IMR-90 (cell line): Measurements from ENCODE around the gene LMX1A. TPM values are rescaled to one million over a fixed set of nuclear protein-coding genes. Genes with fewer than 3 reads are reported as not detected.

Experiments
- ATAC-seq: fragments of 200-7000 bp; cut with Tn5 transposase; 2 replicates; pipeline ENCODE4 v1.9.1; 2020; ENCODE audit warnings: low read depth, mild to moderate bottlenecking, moderate library complexity
- BruUV-seq: library from RNA; stranded (reverse); fragments of 400-500 nt; replicated peaks from 2 replicates; lab custom pipeline; 2021; lab: Mats Ljungman, UMichigan
- CTCF ChIA-PET: fragments of 300-600 bp; formaldehyde crosslinking; extraction: SDS; loops from one replicate; lab custom pipeline; 2021; ENCODE audit warnings: antibody characterized with exemption; lab: Yijun Ruan, JAX
- POLR2A ChIA-PET: fragments of 300-600 bp; sonication (Branson Sonifier 250); formaldehyde crosslinking; loops from one replicate; lab custom pipeline; 2022; ENCODE audit warnings: antibody characterized with exemption; ENCODE audit not compliant: unreplicated experiment; lab: Charles Lee
- DNase-seq: peaks from one replicate; pipeline ENCODE4 v3.0.0; 2013
- H2AFZ ChIP-seq: replicated peaks from 2 replicates; pipeline ENCODE3; 2013; ENCODE audit warnings: low read length, mild to moderate bottlenecking; ENCODE audit not compliant: poor library complexity
- H2AK5ac ChIP-seq: 2 replicates; pipeline ENCODE4 v1.6.1; 2013; ENCODE audit warnings: low read depth, low read length, inconsistent platforms
- H2AK9ac ChIP-seq: replicated peaks from 2 replicates; pipeline ENCODE3; 2013; ENCODE audit warnings: mild to moderate bottlenecking, low read depth, low read length, moderate library complexity; ENCODE audit not compliant: poor library complexity
- H2BK120ac ChIP-seq: 2 replicates; pipeline ENCODE4 v1.6.1; 2013; ENCODE audit warnings: low read depth, low read length, inconsistent platforms
- H2BK15ac ChIP-seq: 3 replicates; pipeline ENCODE4 v1.6.1; 2013; ENCODE audit warnings: low read depth, low read length, inconsistent platforms
- H2BK20ac ChIP-seq: 2 replicates; pipeline ENCODE4 v1.6.1; 2013; ENCODE audit warnings: low read depth, mild to moderate bottlenecking, inconsistent platforms, low read length, moderate library complexity
- H2BK5ac ChIP-seq: 2 replicates; pipeline ENCODE4 v1.6.1; 2013; ENCODE audit warnings: mild to moderate bottlenecking, low read depth, low read length, inconsistent platforms; ENCODE audit not compliant: poor library complexity, severe bottlenecking
- H3K14ac ChIP-seq: replicated peaks from 2 replicates; pipeline ENCODE4 v1.6.1; 2013; ENCODE audit warnings: low read depth, low read length, inconsistent platforms
- H3K18ac ChIP-seq: 2 replicates; pipeline ENCODE4 v1.6.1; 2013; ENCODE audit warnings: low read depth, low read length, control low read depth
- H3K23ac ChIP-seq: 2 replicates; pipeline ENCODE4 v1.6.1; 2013; ENCODE audit warnings: low read depth, low read length, inconsistent platforms
- H3K27ac ChIP-seq: 2 replicates; pipeline ENCODE4 v1.5.1; 2013; ENCODE audit warnings: mild to moderate bottlenecking, control low read depth, low read length; ENCODE audit not compliant: insufficient read depth
- H3K27me3 ChIP-seq: 2 replicates; pipeline ENCODE4 v1.6.1; 2013; ENCODE audit warnings: low read length; ENCODE audit not compliant: control insufficient read depth, insufficient read depth
- H3K36me3 ChIP-seq: 2 replicates; pipeline ENCODE4 v1.6.1; 2013; ENCODE audit warnings: low read length, mixed read lengths; ENCODE audit not compliant: control insufficient read depth, insufficient read depth
- H3K4ac ChIP-seq: 2 replicates; pipeline ENCODE4 v1.6.1; 2013; ENCODE audit warnings: low read depth, low read length, inconsistent platforms
- H3K4me1 ChIP-seq: 2 replicates; pipeline ENCODE4 v1.6.1; 2013; ENCODE audit warnings: low read length, mixed read lengths; ENCODE audit not compliant: control insufficient read depth, insufficient read depth
- H3K4me2 ChIP-seq: 2 replicates; pipeline ENCODE4 v1.6.1; 2013; ENCODE audit warnings: low read depth, mild to moderate bottlenecking, control low read depth, low read length, moderate library complexity
- H3K4me3 ChIP-seq: 2 replicates; pipeline ENCODE4 v1.5.1; 2013; ENCODE audit warnings: low read depth, mild to moderate bottlenecking, control low read depth, low read length, moderate library complexity; ENCODE audit not compliant: insufficient read depth
- H3K56ac ChIP-seq: 2 replicates; pipeline ENCODE4 v1.6.1; 2013; ENCODE audit warnings: low read length, inconsistent platforms; ENCODE audit not compliant: insufficient read depth; ENCODE audit errors: extremely low read depth
- H3K79me1 ChIP-seq, 2 experiments: 2 replicates each; pipeline ENCODE4 v1.6.1; 2013; ENCODE audit warnings: low read length in 2 of 2, inconsistent platforms in 1 of 2, low read depth in 1 of 2
- H3K9ac ChIP-seq: 2 replicates; pipeline ENCODE4 v1.6.1; 2013; ENCODE audit warnings: low read depth, low read length, control low read depth
- H3K9me1 ChIP-seq: 2 replicates; pipeline ENCODE4 v1.6.1; 2013; ENCODE audit warnings: low read length, inconsistent platforms; ENCODE audit not compliant: insufficient read depth
- H3K9me3 ChIP-seq: 2 replicates; pipeline ENCODE4 v1.6.1; 2013; ENCODE audit warnings: low read length; ENCODE audit not compliant: control insufficient read depth, insufficient read depth
- H4K20me1 ChIP-seq: 2 replicates; pipeline ENCODE4 v1.6.1; 2013; ENCODE audit warnings: low read length, inconsistent platforms; ENCODE audit not compliant: insufficient read depth
- H4K5ac ChIP-seq: 2 replicates; pipeline ENCODE4 v1.6.1; 2013; ENCODE audit warnings: mild to moderate bottlenecking, low read depth, low read length, control low read depth
- H4K8ac ChIP-seq, 2 experiments: 2 replicates each; pipeline ENCODE4 v1.6.1; 2013; ENCODE audit warnings: low read depth in 2 of 2, low read length in 2 of 2, control low read depth in 1 of 2, inconsistent platforms in 1 of 2
- H4K91ac ChIP-seq: 2 replicates; pipeline ENCODE4 v1.6.1; 2013; ENCODE audit warnings: low read depth, low read length, inconsistent platforms; ENCODE audit not compliant: insufficient read depth
- CEBPB ChIP-seq: IDR thresholded peaks from 2 replicates; pipeline ENCODE4 v1.6.1; 2012; ENCODE audit warnings: low read depth, low read length, improper control_type of control experiment
- CHD1 ChIP-seq: IDR thresholded peaks from 2 replicates; pipeline ENCODE4 v1.6.1; 2012; ENCODE audit warnings: low read depth, low read length, improper control_type of control experiment
- MAFK ChIP-seq: IDR thresholded peaks from 2 replicates; pipeline ENCODE4 v1.6.1; 2012; ENCODE audit warnings: low read depth, low read length, improper control_type of control experiment
- MAZ ChIP-seq: IDR thresholded peaks from 2 replicates; pipeline ENCODE4 v1.6.1; 2012; ENCODE audit warnings: low read depth, mild to moderate bottlenecking, low read length, improper control_type of control experiment, moderate library complexity, borderline replicate concordance
- MXI1 ChIP-seq: IDR thresholded peaks from 2 replicates; pipeline ENCODE4 v1.6.1; 2012; ENCODE audit warnings: low read depth, mild to moderate bottlenecking, low read length, moderate library complexity, borderline replicate concordance
- NFE2L2 ChIP-seq: fragments of 150-350 bp; IDR thresholded peaks from 2 replicates; pipeline ENCODE4 v1.6.1; 2016; ENCODE audit warnings: low read depth, mild to moderate bottlenecking, low read length
- POLR2A ChIP-seq: IDR thresholded peaks from 2 replicates; pipeline ENCODE4 v1.6.1; 2012; ENCODE audit warnings: mild to moderate bottlenecking, low read depth, low read length
- RFX5 ChIP-seq: IDR thresholded peaks from 2 replicates; pipeline ENCODE4 v1.8.0; 2012; ENCODE audit warnings: low read depth, mild to moderate bottlenecking, low read length, moderate library complexity
- WGBS, 2 experiments: methylation state at CpG; one replicate each; pipeline versions ENCODE4 v1.1.5 to v1.1.7; 2013; ENCODE audit warnings: missing lambda C conversion rate in 2 of 2; ENCODE audit not compliant: insufficient read length in 1 of 2; ENCODE audit errors: extremely low coverage in 2 of 2; 5-methylcytosine and 5-hydroxymethylcytosine counted together
- dilution Hi-C: fragments of 300-500 bp; cut with HindIII; formaldehyde crosslinking; loops from one replicate; pipeline ENCODE4 v1.14.3; 2018; ENCODE audit warnings: low sequenced_read_pairs; ENCODE audit not compliant: unreplicated experiment
- in situ Hi-C: fragments of 300-500 bp; cut with MboI; formaldehyde crosslinking; loops from 3 replicates; pipeline ENCODE4 v1.14.3; 2019; ENCODE audit warnings: low sequenced_read_pairs, inconsistent platforms, mixed read lengths
- intact Hi-C: fragments of 100-400 bp; cut with micrococcal nuclease; formaldehyde crosslinking; loops from 2 replicates; pipeline ENCODE4 v1.10.0; 2022
- polyA plus RNA-seq, 3 experiments: library from polyadenylated mRNA; depleted of rRNA; stranded (reverse); fragments of >200 nt; gene quantifications; 2 replicates each; pipeline ENCODE4 v1.2.3, GENCODE V29; 2012; ENCODE audit warnings: low replicate concordance in 1 of 3
- total RNA-seq: library from RNA; depleted of rRNA; stranded (reverse); fragments of >200 nt; gene quantifications from 2 replicates; pipeline ENCODE4 v1.2.3, GENCODE V29; 2012
- TF ChIP-seq, protein P1 (sequence below): fragments of 150-350 bp; IDR thresholded peaks from 2 replicates; pipeline ENCODE4 v1.6.1; 2017; ENCODE audit warnings: mild to moderate bottlenecking, antibody characterized with exemption, low read length, low read depth

LMX1A gene
- total and polyA plus RNA-seq, 2 of the 4 experiments (the other 2 are of a cell fraction): not detected

DNA sequence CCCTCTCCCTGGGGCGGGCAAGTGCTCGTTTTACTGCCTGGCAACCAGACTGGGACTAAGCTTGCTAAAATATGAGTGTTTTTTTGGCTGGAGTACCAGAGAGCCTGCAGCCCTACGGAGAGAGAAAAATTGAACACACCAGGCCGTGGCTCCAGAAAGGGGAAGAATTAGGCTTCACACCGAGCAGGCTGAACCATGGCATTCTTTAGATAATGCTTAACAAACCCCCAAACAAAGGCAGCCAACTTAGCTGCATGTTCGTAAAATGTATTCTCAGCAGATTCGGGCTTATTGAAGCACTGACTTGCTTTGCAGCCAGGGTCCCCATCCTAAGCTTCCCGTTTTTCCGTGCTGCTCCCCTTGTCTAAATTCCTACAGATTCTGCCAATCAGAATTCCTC, 76.6 kb downstream of the LMX1A start:
- no peaks in the 10 kb centered on the region for H3K9me1 ChIP-seq
- H4K20me1 ChIP-seq: no peaks in the 10 kb centered on the region
- no peak overlapping the region for H3K18ac ChIP-seq
- no peak overlapping the region for H4K91ac ChIP-seq
- H3K4me1 ChIP-seq: no peaks in the 10 kb centered on the region
- no peak overlapping the region for H3K4me2 ChIP-seq
- ChIA-PET CTCF (no interaction called here), POLR2A (no interaction called here)
- dilution Hi-C loops (no loop called here), in situ Hi-C loops (no loop called here), intact Hi-C loops (no loop called here)
- no peak overlapping the region for H4K5ac ChIP-seq
- H2BK15ac ChIP-seq: no peak overlapping the region
- H2BK20ac ChIP-seq: no peak overlapping the region
- 42% methylated on average over 2 of the region's 9 CpGs; no CpG with 5 or more reads in 1 of the 2 experiments for WGBS, 2 experiments
- BruUV-seq: no TSS peak
- H3K79me1 ChIP-seq: no peaks in the 10 kb centered on the region
- TF ChIP-seq MXI1: no peak
- no peak for TF ChIP-seq CHD1
- TF ChIP-seq, protein P1, sequence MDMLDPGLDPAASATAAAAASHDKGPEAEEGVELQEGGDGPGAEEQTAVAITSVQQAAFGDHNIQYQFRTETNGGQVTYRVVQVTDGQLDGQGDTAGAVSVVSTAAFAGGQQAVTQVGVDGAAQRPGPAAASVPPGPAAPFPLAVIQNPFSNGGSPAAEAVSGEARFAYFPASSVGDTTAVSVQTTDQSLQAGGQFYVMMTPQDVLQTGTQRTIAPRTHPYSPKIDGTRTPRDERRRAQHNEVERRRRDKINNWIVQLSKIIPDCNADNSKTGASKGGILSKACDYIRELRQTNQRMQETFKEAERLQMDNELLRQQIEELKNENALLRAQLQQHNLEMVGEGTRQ: no peak
- TF ChIP-seq CEBPB: no peak
- TF ChIP-seq POLR2A: no peak
- no peak for TF ChIP-seq RFX5
- TF ChIP-seq MAZ: no peak
- no peak for TF ChIP-seq MAFK
- no peak for TF ChIP-seq NFE2L2
- H3K36me3 ChIP-seq: no peaks in the 10 kb centered on the region
- no peak overlapping the region for H3K56ac ChIP-seq
- no peak overlapping the region for H2AFZ ChIP-seq
- no peak overlapping the region for H3K23ac ChIP-seq
- H3K27ac ChIP-seq: no peak overlapping the region
- H3K9ac ChIP-seq: no peak overlapping the region
- H2AK5ac ChIP-seq: no peak overlapping the region
- no peak overlapping the region for H3K4ac ChIP-seq
- H2BK5ac ChIP-seq: no peak overlapping the region
- no peak overlapping the region for H3K4me3 ChIP-seq
- no peak overlapping the region for H2BK120ac ChIP-seq
- ATAC-seq: no peak
- H3K9me3 ChIP-seq: no peaks in the 10 kb centered on the region
- H4K8ac ChIP-seq: no peak overlapping the region
- no peaks in the 10 kb centered on the region for H3K27me3 ChIP-seq
- H2AK9ac ChIP-seq: no peak overlapping the region
- DNase-seq: no peak
- no peak overlapping the region for H3K14ac ChIP-seq
